DOHH2 (cell line): ENCODE data around the gene HAPLN3.

ENCODE experiments used
- H3F3A ChIP-seq: fragments of 200-600 bp; sonication (generic), shearing (Covaris generic); 2 replicates; pipeline ENCODE4 v1.6.0; 2016; ENCODE audit warnings: antibody characterized with exemption, mild to moderate bottlenecking; ENCODE audit not compliant: control insufficient read depth, insufficient read depth
- H3K27ac ChIP-seq: fragments of 200-600 bp; sonication (generic); 2 replicates; pipeline ENCODE4 v1.5.1; 2014; ENCODE audit warnings: low read depth, mild to moderate bottlenecking, low read length, moderate library complexity
- H3K27me3 ChIP-seq: fragments of 200-600 bp; sonication (generic); 2 replicates; pipeline ENCODE4 v1.6.1; 2014; ENCODE audit warnings: mild to moderate bottlenecking, low read length, mixed read lengths; ENCODE audit not compliant: control insufficient read depth
- H3K36me3 ChIP-seq: fragments of 200-600 bp; sonication (generic); 2 replicates; pipeline ENCODE4 v1.6.1; 2014; ENCODE audit warnings: mild to moderate bottlenecking, low read length, moderate library complexity, mixed read lengths; ENCODE audit not compliant: control insufficient read depth
- H3K4me1 ChIP-seq: fragments of 200-600 bp; sonication (generic); 2 replicates; pipeline ENCODE4 v1.6.1; 2014; ENCODE audit warnings: mild to moderate bottlenecking, low read length, mixed read lengths; ENCODE audit not compliant: control insufficient read depth
- H3K4me2 ChIP-seq: fragments of 200-600 bp; sonication (generic); 2 replicates; pipeline ENCODE4 v1.6.0; 2014; ENCODE audit warnings: mild to moderate bottlenecking, low read length, moderate library complexity
- H3K4me3 ChIP-seq: fragments of 200-600 bp; sonication (generic); 2 replicates; pipeline ENCODE4 v1.5.1; 2014; ENCODE audit warnings: mild to moderate bottlenecking, low read length, mixed read lengths
- H3K79me2 ChIP-seq: fragments of 200-600 bp; sonication (generic); 2 replicates; pipeline ENCODE4 v1.6.1; 2014; ENCODE audit warnings: mild to moderate bottlenecking, low read length, mixed read lengths; ENCODE audit not compliant: control insufficient read depth
- H3K9me2 ChIP-seq: fragments of 200-600 bp; sonication (generic); replicated peaks from 2 replicates; pipeline ENCODE4 v1.6.1; 2014; ENCODE audit warnings: mild to moderate bottlenecking, low read length, mixed read lengths; ENCODE audit not compliant: control insufficient read depth
- H3K9me3 ChIP-seq: fragments of 200-600 bp; sonication (generic); 2 replicates; pipeline ENCODE4 v1.6.1; 2014; ENCODE audit warnings: antibody characterized with exemption, low read length, mixed read lengths; ENCODE audit not compliant: control insufficient read depth, insufficient read depth
- H4K20me1 ChIP-seq: fragments of 200-600 bp; sonication (generic); 2 replicates; pipeline ENCODE4 v1.6.0; 2014; ENCODE audit warnings: low read depth, mild to moderate bottlenecking, antibody characterized with exemption, low read length, moderate library complexity; ENCODE audit not compliant: control insufficient read depth, insufficient read depth
- CTCF ChIP-seq: fragments of 200-600 bp; sonication (generic); IDR thresholded peaks from one replicate; pipeline ENCODE4 v1.5.1; 2014; ENCODE audit warnings: antibody characterized with exemption, mild to moderate bottlenecking, low read depth, low read length; ENCODE audit not compliant: poor library complexity, severe bottlenecking
- EZH2phosphoT487 ChIP-seq: fragments of 200-600 bp; sonication (generic); IDR thresholded peaks from 2 replicates; pipeline ENCODE4 v1.6.1; 2017; ENCODE audit warnings: borderline replicate concordance, mild to moderate bottlenecking, antibody characterized with exemption, low read length, moderate library complexity, mixed read lengths

The HAPLN3 gene

GRCh38 chr15:88900309-88900981, 5.1 kb upstream of the HAPLN3 start:
- H3K9me2 ChIP-seq, result no peaks in the 10 kb centered on the region
- peaks cover 14% of the 10 kb centered on the region for H3K27me3 ChIP-seq
- no peaks in the 10 kb centered on the region for H3K79me2 ChIP-seq
- H3F3A ChIP-seq, result no peaks in the 10 kb centered on the region
- no peaks in the 10 kb centered on the region for H3K36me3 ChIP-seq
- no peaks in the 10 kb centered on the region for H3K9me3 ChIP-seq
- no peak overlapping the region for H3K4me3 ChIP-seq
- H3K4me1 ChIP-seq, result peaks cover 2% of the 10 kb centered on the region; the same call in 1 of the 2 replicates
- TF ChIP-seq CTCF (no peak), EZH2phosphoT487 (no peak)
- no peak overlapping the region for H3K4me2 ChIP-seq
- H3K27ac ChIP-seq, result no peak overlapping the region
- H4K20me1 ChIP-seq, result no peaks in the 10 kb centered on the region

GRCh38 chr15:88899251-88899650, 3.9 kb upstream of the HAPLN3 start:
- H3K9me3 ChIP-seq, result no peaks in the 10 kb centered on the region
- H4K20me1 ChIP-seq, result no peaks in the 10 kb centered on the region
- H3K4me1 ChIP-seq, result peaks cover 9% of the 10 kb centered on the region; the same call in 1 of the 2 replicates
- H3K79me2 ChIP-seq, result no peaks in the 10 kb centered on the region
- no peak overlapping the region for H3K27ac ChIP-seq
- no peaks in the 10 kb centered on the region for H3F3A ChIP-seq
- TF ChIP-seq CTCF, result no peak
- TF ChIP-seq EZH2phosphoT487, result no peak
- no peak overlapping the region for H3K4me3 ChIP-seq
- peaks cover 26% of the 10 kb centered on the region for H3K27me3 ChIP-seq
- no peak overlapping the region for H3K4me2 ChIP-seq
- H3K9me2 ChIP-seq, result no peaks in the 10 kb centered on the region
- H3K36me3 ChIP-seq, result no peaks in the 10 kb centered on the region

GRCh38 chr15:88898736-88899135, 3.4 kb upstream of the HAPLN3 start:
- Histone ChIP-seq H3K79me2 (no peaks in the 10 kb centered on the region), H3K27ac (no peak overlapping the region), H4K20me1 (no peaks in the 10 kb centered on the region), H3K4me3 (no peak overlapping the region), H3F3A (no peaks in the 10 kb centered on the region), H3K4me2 (no peak overlapping the region), H3K4me1 (peaks cover 9% of the 10 kb centered on the region; the same call in 1 of the 2 replicates), H3K27me3 (peaks cover 30% of the 10 kb centered on the region), H3K9me2 (no peaks in the 10 kb centered on the region), H3K9me3 (no peaks in the 10 kb centered on the region), H3K36me3 (no peaks in the 10 kb centered on the region)
- TF ChIP-seq CTCF (no peak), EZH2phosphoT487 (no peak)
